Jurkat, Clone E6-1 (cell line): ENCODE data around the gene SIRT1. TPM values are rescaled to one million over a fixed set of nuclear protein-coding genes. Genes with fewer than 3 reads are reported as not detected.
"Not testable (repeated sequence)": the region's sequence is repeated elsewhere in the genome, so short reads cannot be mapped to it uniquely, and the experiment has no call there.

Experiments used
- DNase-seq: peaks from one replicate; pipeline ENCODE4 v3.0.0-alpha.2; 2011; ENCODE audit warnings: low read depth, low spot score
- H3K4me3 ChIP-seq: 2 replicates; pipeline ENCODE4 v1.5.1; 2011; ENCODE audit warnings: mild to moderate bottlenecking, low read length, control low read depth, moderate library complexity
- polyA plus RNA-seq: library from polyadenylated mRNA; unstranded; fragments of >200 nt; gene quantifications from one replicate; pipeline ENCODE4 v1.2.1, GENCODE V29; 2012; ENCODE audit warnings: missing spikeins; ENCODE audit not compliant: insufficient read length, insufficient read depth

SIRT1 gene
- 13.9 TPM for polyA plus RNA-seq

- peak within 1 kb of the TSS; percentile 77 for H3K4me3 ChIP-seq
- DNase-seq = peak; percentile 86
These were observed at the start of gene SIRT1 for GRCh38 chr10:67884313-67884841. Gene SIRT1 (plus strand): TSS chr10:67884656. CDS start chr10:67884722, 66 bp downstream.

DNA sequence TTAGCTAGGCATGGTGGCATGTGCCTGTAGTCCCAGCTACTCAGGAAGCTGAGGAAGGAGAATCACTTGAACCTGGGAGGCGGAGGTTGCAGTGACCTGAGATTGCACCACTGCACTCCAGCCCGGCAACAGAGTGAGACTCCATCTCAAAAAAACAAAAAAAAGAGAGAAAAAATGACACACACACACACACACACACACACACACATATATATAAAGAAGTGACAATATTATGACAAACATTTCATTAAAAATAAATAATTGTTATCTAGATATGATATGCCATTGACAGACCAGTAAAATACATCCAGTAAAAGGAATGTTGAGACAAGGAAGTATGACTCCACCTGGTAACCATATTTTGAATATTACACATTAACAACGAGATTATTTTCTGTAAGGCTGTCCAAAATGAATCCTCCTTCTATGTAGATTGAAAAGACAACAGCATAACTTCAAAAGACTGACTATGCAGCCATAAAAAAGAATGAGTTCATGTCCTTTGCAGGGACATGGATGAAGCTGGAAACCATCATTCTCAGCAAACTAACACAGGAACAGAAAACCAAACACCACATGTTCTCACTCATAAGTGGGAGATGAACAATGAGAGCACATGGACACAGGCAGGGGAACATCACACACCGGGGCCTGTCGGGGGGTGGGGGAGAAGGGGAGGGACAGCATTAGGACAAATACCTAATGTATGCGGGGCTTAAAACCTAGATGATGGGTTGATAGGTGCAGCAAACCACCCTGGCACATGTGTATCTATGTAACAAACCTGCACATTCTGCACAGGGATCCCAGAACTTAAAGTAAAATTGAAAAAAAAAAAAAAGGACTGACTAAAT lies 48.7 kb upstream of the SIRT1 start:
- not testable (repeated sequence) for DNase-seq

DNA sequence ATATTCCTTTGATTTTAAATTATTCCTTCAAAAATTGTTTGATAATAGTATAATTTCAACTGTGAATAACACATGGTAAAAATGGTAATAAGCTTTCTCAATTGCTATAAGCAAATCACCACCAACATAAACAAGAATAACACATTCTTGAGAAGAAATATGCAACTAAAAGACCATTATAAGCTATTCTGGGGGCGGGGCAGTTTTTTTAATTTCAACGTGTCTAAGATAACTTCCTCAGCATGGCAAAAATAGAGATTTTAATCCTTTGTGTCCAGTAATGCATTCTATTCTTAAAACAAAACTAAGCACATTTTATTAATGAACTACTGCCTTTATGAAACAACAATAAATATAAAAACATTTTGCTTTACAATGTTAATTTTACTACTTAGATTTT lies 48.0 kb upstream of the SIRT1 start:
- no peak overlapping the region for H3K4me3 ChIP-seq
- no peak for DNase-seq

More for the DNA sequence above, 48.7 kb upstream of the SIRT1 start:
- not testable (repeated sequence) for H3K4me3 ChIP-seq

GRCh38 chr10:67836972-67837371 lies 47.5 kb upstream of the SIRT1 start:
- H3K4me3 ChIP-seq = no peak overlapping the region
- no peak for DNase-seq

GRCh38 chr10:67837541-67838314 lies 46.7 kb upstream of the SIRT1 start, which contains the start of gene DNAJC12:
Gene DNAJC12 (minus strand): TSS chr10:67838188. CDS start chr10:67838011, 177 bp downstream.
- H3K4me3 ChIP-seq = no peak within 1 kb of the TSS
- DNase-seq = peak; percentile 23

GRCh38 chr10:67839511-67839910 lies 44.9 kb upstream of the SIRT1 start:
- H3K4me3 ChIP-seq, DNase-seq: not testable (repeated sequence)

GRCh38 chr10:67839951-67840350 lies 44.5 kb upstream of the SIRT1 start:
- no peak overlapping the region for H3K4me3 ChIP-seq
- no peak for DNase-seq

DNA sequence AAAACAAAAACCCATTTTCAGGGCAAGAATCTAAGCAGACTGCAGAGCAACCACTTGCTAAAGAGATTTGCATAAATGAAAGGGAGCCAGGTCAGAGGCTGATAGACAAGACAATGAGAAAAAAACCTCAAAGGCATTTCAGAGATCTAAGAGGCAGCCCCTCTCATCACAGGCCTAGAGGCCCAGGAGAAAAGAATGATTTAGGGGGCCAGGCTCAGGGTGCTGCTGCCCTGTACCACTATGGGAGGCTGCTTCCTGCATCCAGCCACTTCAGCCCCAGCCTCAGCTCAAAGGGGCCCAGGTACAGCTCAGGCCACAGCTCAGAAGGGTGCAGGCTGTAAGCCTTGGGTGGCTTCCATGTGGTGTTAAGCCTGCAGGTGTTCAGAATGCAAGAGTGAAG lies 42.7 kb upstream of the SIRT1 start:
- DNase-seq = no peak
- no peak overlapping the region for H3K4me3 ChIP-seq

GRCh38 chr10:67843284-67843683 lies 41.2 kb upstream of the SIRT1 start:
- H3K4me3 ChIP-seq = no peak overlapping the region
- DNase-seq = no peak

DNA sequence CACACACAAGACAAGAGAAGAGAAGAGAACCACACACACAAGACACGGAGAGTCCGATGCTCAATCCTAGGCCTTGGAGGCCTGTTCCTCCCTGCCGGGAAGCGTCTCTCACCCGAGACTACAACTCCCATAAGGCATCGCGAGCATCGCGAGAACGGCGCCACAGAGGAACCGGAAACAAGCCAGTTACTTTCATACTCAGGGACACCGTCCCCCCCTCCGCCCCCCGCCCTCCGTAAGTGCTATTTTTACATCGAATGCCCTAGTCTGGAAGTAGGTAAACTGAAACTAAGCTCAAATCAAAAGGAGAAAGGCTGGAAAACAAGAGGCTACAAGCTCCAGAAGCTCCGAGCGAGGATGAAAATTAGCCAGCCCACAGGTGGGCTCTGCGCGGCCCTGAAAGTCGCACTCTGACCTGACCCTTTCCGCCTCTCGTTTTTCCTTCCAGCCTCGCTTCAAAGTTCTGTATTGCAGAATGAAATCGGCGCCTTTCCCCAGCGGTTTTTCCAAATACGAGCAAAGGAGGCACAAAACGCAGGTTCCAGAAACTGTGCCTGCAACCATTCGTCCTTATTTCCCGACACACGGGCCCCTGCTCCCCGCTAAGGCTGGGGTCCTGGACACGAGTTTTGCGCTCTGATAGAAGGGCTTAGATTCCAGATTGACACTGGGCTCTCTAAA lies 35.0 kb upstream of the SIRT1 start:
- peak overlapping the region; percentile 93 for H3K4me3 ChIP-seq
- DNase-seq = peak; percentile 90

DNA sequence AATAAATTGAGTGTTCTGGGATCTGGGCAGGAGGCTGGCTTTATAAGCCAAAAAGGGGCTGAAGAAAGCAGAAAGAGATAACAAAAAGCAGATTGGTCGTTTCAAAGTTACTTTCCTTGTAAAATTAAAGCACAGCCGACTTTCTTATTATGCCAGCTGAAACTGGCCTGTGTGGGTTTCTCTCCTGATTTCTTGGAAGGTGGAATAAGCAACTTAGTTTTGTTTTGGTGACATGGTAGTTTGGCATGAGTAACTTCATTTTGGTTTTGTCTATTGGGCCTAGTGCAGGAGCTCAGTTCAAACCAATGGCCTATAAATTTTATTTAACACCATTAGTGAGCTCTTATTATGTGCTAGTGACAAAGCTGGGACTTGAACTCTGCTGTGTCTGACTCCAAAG lies 33.3 kb upstream of the SIRT1 start:
- no peak for DNase-seq
- H3K4me3 ChIP-seq = no peak overlapping the region

GRCh38 chr10:67852761-67853160 lies 31.7 kb upstream of the SIRT1 start:
- no peak for DNase-seq
- no peak overlapping the region for H3K4me3 ChIP-seq

GRCh38 chr10:67853512-67853911 lies 30.9 kb upstream of the SIRT1 start:
- no peak for DNase-seq
- no peak overlapping the region for H3K4me3 ChIP-seq

GRCh38 chr10:67858971-67859370 lies 25.5 kb upstream of the SIRT1 start:
- no peak for DNase-seq
- no peak overlapping the region for H3K4me3 ChIP-seq

DNA sequence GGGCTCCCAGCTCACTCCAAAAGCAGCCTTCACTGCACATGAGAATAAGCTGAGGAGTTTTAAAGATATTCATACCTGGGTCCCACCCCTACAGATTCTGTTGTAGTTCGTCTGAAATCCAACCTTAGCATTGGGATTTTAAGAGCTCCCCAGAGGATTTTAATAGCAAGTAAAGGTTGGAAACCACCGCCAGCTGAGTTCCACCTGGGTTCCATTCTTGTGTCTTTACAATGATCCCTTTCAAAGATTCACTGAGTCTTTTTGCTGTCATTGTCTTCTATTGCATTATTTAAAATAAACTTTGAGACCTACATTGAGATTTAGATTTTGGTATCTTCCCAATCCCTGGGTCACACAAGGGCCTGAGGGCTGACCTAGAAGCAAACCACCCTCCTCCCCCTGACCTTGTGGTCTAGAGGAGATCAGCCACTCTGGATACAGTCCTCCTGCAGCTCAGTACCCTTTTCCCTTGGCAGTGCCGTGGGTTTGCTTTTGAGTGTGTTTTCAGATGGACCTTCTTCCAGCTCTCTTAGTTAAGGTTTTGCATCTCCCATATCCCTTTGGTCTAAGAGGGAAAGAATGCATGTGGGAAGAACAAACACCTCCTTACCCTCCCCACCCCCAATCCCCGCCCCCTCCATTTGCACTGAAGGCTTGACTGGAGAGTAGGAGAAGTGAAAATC lies 22.6 kb upstream of the SIRT1 start:
- H3K4me3 ChIP-seq = no peak overlapping the region
- DNase-seq = no peak

GRCh38 chr10:67863094-67863493 lies 21.4 kb upstream of the SIRT1 start:
- no peak for DNase-seq
- H3K4me3 ChIP-seq = no peak overlapping the region

GRCh38 chr10:67864607-67865371 lies 19.7 kb upstream of the SIRT1 start:
- H3K4me3 ChIP-seq = no peak overlapping the region
- DNase-seq = no peak

GRCh38 chr10:67868132-67868531 lies 16.3 kb upstream of the SIRT1 start:
- no peak for DNase-seq
- H3K4me3 ChIP-seq = no peak overlapping the region
